ENCODE results near the gene SMIM10L2A.
"Not testable (repeated sequence)": the region's sequence is repeated elsewhere in the genome, so short reads cannot be mapped to it uniquely, and the experiment has no call there.

Gene SMIM10L2A

DNA sequence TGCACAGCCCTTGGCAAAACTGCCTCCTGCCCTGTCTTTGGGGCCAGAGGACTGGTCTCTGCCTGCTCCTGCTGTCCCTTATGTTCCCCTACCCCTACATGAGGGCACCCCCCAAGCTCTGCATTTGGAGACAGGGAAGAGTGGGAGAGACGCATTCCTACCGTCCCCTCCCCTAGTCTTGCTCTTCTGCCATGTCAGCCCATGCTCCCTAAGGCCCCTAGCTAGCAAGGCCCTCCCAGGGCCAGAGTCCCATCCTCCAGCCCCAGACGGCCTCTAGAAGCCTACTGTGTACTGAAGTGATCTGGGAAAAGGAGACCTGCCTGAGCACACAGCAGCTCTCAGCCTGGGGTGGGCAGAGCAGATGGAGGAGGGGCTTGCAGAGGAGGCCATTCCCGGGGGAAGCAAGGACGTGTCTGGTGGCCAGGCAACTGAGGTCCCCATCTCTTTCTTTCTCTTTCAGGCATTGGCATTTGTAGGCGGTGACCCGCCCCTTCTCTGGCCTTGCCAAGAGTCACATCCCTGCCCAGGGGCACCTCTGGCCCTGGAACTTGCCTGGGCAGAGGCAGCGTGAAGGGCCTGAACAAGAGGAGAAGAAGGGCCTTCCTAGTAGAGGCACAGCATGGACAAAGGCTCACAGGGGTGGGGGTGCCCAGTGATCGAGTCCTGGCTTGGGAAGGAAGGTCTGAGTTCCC lies 1.6 kb downstream of the SMIM10L2A start:
- DNase-seq: not testable (repeated sequence)

DNA sequence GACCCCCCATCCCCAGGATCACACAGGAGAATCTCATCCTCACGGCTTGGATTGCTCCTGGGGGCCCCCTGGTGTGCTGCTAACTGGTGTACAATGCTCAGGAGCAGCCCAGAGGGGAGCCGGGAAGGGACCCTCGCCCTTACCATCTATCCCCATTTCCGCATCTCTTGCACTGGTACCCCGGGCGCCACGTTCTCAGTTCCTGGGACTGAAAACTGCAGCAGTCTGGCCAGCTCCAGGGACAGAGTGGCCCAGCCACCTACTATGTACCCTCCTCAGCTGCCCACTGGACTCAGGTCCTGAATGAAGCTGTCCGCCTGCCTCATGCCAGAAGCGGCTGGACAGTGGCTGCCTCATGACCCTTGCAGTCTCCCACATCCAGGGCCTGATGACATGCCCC lies 2.7 kb downstream of the SMIM10L2A start:
- no peak for DNase-seq

DNA sequence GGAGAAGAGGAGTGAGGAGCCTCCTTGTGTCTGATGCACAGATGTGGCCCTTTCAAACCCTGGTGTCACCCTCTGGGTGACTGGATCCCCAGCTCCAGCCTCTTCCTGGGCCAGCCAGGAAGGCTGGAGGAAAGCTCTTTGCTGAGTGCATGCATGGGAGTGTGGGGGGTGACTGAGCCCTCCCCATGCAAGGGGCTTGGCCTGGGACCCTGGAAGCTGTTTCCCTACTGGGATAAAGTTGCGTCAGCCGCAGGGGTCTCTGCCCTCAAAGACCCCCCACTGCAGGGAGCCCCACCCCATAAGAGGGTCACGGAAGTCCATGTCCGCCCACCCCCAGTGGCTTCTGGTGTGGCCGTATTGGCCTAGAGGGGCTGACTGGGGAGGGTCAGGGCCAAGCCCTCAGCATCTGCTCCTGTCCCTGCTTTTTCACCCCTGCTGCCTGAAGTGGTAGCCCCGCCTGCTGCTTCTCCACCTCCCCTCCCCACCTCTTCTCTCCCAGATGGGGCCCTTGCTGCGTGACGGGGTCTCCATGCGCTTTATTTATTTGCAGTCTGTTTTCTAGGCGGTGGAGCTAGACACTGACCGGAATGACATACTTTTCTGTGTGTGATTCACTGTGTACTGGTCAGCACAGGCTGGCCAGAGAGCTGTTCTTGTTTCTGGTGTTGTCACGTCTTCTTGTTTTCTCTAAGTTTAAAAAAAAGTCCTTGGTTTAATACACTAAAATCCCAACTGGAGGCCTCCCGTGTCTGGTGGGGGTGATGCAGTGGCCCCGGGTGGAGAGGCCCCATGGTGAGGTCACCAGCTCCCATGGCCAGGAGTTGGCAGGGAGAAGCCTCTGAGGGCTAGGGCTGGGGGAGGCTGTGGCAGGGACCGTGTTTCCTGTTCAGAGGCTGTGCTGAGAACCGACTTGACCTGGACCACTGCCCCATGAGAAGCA lies 3.6 kb downstream of the SMIM10L2A start:
- no peak for DNase-seq

DNA sequence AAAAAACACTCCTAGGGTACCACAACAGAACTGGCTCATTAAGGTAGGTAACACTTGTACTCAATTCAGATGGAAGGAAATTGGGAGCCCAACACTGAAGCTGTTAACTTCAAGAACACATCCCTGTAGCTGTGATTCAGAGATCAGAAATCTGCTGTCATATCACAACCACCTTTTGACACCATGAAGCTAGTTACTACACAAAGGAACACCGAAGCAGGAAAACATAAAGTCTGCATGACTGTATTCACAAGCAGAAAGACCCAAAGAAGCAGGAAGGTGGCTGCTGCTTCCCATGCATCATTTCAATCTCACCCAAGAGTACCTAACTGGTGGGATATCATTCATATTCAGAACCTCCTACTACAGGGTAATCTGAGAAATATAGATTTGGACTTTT lies 7.7 kb downstream of the SMIM10L2A start:
- DNase-seq: no peak

DNA sequence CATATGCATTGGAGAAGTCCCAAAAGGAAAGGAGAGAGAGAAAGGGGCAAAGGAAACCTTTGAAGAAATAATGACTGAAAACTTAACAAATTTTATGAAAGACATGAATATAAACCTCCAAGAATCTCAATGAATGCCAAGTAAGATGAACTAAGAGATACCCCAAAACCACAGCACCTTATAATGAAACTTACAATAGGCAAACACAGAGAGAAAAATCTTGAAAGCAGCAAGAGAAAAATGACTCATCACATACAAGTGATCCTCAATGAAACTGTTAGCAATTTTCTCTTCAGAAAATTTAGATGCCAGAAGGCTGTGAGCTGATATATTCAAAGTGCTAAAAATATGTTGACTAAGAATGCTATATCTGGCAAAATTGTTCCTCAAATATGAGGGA lies 10.1 kb downstream of the SMIM10L2A start:
- no peak for DNase-seq

DNA sequence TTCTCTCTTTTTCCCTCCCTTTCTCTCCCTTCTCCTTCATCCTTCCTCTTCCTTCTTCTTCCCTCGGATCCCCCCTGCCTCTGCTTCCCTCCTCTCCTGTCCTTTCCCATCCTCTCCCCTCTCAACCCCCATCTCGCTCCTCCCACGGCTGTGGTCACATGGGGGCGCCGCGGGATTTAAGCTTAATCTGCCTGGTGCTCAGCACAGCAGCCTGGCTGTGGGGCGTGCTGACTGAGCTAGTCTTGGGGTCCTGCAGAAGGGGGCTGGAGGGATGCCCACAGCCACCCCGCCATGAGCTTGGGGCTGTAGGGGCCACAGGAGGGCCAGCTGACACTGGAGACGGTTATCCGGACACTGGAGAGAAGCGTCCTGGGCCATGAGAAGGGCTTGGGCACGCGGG lies 10.7 kb downstream of the SMIM10L2A start:
- no peak for DNase-seq

DNA sequence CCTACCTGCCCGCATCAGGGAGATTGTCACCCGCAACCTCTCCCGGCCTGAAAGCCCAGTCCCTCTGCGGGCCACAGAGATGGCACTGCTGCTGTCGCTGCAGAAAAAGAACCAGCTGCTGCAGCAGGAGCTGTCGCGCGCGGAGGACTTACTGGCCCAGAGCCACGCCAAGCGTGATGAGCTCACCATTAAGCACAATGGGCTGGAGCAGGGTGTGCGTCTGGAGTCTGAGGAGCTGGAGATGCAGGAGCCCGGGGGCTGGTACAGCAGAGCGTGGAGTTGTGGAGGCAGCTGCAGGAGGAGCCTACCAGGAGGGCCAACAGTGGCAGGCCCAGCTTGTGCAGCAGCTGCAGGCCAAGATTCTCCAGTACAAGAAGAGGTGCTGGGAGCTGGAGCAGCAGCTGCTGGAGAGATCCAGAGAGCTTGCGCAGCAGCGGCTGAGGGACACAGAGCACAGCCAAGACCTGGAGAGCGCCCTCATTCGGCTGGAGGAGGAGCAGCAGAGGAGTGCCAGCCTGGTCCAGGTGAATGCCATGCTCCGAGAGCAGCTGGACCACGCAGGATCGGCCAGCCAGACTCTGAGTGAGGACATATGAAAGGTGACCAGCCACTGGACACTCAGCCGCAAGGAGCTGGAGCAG lies 11.3 kb downstream of the SMIM10L2A start:
- no peak for DNase-seq

DNA sequence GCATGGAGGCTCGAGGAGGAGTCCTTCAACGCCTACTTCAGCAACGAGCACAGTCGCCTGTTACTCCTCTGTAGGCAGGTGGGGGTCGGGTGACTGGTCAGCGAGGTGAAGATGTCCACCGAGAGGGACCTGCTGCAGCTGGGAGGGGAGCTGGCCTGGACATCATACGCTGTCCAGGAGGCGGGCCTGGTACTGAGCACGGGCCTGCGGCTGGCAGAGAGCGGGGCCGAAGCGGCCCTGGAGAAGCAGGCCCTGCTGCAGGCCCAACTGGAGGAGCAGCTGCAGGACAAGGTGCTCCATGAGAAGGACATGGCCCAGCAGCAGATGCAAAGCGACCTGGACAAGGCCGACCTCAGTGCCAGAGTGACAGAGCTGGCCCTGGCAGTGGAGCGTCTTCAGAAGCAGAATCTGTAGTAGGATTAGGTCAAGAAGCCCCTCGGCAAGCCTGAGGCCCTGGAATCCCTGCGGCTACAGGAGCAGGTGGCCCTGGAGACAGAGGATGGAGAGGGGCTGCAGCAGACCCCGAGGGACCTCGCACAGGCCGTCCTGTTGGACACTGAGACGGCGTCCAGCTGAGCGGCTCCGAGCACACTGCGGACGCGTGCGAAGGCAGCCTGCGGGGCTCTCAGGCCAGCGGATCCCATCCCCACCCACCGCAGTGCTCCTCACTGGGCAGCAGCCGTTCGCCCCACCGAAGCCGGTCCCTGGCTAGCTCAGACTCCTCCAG lies 11.9 kb downstream of the SMIM10L2A start:
- no peak for DNase-seq

DNA sequence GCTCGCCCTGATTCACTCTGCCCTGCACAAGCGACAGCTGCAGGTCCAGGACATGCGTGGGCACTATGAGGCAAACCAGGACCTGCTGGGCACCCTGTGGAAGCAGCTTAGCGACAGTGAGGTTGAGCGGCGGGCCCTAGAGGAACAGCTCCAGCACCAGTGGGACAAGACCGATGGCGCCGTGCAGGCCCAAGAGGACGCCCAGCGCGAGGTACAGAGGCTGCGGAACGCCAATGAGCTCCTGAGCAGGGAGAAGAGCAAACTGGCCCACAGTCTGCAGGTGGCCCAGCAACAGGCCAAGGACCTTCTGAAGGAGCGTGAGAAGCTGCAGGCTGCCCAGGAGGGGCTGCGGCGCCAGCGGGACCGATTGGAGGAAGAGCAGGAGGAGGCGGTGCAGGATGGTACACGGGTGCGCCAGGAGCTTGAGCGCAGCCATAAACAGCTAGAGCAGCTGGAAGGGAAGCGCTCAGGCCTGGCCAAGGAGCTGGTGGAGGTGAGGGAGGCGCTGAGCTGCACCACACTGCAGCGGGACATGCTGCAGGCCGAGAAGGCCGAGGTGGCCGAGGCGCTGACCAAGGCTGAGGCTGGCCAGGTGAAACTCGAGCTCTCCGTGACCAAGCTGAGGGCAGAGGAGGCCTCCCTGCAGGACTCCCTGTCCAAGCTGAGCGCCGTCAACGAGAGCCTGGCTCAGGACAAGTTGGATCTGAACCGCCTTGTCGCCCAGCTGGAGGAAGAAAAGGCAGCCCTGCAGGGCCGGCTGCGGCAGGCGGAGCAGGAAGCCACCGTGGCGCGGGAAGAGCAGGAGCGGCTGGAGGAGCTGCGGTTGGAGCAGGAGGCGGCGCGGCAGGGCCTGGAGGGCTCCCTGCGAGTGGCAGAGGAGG lies 12.8 kb downstream of the SMIM10L2A start:
- no peak for DNase-seq

DNA sequence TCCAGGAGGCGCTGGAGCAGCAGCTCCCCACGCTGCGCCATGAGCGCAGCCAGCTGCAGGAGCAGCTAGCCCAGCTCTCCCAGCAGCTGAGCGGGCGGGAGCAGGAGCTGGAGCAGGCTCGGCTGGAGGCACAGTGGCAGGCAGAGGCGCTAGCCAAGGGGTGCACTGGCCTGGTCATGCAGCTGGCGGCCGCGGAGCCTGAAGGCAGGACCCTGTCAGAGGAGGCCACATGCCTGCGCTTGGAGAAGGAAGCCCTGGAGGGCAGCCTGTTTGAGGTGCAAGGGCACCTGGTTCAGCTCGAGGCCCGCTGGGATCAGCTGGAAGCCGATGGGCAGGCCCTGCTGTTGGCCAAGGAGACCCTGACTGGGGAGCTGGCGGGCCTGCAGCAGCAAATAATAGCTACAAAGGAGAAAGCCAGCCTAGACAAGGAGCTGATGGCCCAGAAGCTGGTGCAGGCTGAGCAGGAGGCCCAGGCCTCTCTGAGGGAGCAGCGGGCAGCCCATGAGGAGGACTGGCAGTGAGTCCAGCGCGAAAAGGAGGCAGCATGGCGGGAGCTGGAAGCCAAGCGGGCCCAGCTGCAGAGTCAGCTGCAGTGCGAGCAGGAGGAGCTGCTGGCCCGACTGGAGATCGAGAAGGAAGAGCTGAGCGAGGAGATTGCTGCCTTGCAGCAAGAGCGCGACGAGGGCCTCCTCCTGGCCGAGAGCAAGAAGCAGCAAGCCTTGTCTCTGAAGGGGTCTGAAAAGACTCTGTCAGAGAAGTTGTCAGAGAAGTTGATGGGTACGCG lies 13.6 kb downstream of the SMIM10L2A start:
- DNase-seq: no peak

DNA sequence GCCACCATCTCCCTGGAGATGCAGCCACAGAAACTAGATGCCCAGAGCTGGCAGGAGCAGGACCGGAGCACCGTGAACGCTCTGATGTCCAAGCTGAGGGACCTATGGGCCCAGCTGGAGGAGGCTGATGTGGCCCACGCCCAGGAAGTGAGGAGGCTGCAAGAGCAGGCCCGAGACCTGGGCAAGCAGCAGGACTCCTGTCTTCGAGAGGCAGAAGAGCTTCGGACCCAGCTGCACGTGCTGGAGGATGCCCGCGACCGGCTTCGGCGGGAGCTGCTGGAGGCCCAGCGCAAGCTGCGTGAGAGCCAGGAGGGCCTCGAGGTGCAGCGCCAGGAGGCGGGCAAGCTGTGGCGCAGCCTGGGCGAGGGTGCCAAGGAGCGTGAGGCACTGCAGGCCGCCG lies 14.2 kb downstream of the SMIM10L2A start:
- DNase-seq: no peak

DNA sequence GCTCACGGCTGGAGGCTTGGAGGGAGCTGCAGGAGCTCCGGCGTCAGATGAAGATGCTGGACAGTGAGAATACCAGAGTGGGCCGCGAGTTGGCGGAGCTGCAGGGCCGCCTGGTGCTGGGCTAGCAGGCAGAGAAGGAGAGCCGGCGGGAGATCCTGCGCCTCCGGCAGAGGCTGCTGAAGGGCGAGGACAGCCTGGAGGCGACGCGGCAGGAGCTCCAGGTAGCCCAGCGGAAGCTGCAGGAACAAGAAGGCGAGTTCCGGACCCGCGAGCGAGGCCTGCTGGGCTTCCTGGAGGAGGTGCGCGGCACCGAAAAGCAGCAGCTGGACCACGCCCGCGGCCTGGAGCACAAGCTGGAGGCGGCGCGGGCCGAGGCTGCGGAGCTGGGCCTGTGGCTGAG lies 14.7 kb downstream of the SMIM10L2A start:
- DNase-seq: no peak

DNA sequence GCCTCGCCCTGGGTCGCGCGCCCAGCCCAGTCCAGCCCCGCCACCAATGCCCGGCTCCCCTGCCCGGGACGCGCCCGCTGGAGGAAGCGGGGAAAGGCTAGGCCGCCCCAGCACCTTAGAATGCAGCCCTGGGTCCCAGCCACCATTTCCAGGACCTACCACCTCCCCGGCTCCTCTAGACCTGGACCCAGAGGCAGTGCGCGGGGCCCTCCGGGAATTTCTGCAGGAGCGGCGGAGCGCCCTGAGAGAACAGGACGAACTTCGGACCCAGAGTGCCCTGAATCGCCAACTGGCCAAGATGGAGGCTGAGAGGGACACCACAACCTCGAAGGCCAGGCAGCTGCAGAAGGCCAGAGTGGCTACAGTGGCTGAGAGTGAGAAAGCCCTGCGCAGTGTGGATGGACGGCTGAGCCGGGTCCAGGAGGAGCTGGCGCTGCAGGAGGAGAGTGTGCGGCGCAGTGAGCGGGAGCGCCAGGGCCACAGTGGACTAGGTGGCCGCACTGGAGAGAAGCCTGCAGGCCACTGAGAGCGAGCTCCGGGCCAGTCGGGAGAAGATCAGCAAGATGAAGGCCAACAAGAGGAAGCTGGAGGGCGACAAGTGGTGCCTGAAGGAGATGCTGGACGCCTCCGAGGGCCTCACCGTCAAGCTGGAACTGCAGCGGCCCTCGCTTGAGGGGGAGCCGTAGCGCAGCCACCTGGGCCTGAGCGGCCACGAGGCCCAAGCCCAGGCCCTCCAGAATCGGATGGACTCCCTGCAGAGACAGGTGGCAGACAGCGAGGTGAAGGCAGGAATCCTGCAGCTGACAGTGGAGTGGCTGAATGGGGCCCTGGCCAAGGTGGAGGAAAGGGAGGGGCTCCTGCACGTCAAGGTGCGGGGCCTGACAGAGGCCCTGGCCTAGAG lies 15.5 kb downstream of the SMIM10L2A start:
- DNase-seq: no peak

DNA sequence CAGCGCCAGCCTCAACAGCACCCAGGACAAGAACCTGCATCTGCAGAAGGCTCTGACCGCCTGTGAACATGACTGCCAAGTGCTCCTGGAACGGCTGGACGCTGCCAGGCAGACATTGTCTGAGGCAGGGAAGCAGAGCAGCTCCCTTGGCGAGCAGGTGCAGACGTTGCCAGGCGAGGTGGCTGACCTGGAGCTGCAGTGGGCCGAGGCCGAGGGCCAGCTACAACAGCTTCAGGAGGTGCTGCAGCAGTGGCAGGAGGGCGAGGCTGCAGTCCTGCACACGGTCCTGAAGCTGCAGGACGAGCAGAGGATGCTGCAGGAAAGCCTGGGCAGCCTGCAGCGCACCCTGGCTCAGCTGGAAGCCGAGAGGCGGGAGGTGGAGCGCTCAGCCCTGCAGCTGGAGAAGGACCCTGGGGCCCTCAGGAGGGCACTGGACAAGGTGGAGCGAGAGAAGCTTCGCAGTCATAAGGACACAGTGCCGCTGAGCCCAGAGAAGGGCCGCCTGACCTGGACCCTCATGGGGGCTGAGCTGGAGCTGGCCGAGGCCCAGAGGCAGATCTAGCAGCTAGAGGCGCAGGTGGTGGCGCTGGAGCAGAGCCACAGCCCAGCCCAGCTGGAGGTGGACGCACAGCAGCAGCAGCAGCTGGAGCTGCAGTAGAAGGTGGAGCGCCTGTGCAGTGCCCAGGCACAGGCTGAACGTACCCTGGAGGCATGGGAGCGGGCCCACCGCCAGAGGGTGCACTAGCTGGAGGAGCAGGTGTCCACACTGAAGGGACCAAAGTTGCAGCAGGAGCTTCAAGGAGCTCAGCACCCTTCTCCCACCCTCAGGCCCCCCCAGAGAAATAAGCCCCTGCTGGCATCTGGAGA lies 16.4 kb downstream of the SMIM10L2A start:
- DNase-seq: no peak

DNA sequence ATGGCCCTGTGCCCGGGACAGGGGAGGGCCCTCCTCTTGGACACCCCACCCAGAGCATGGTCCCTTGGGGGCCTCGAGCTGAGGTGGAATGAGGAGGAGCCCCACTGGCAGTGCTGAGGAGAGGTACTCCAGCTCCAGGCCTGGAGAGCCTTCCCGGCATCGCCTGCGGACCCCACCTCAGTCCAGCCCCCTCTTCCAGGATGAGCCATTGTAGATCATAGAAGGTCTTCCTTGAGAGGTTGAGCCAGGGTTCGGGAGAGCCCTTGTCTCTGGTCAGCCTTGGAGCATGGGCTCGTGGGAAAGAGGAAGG lies 16.9 kb downstream of the SMIM10L2A start:
- no peak for DNase-seq

DNA sequence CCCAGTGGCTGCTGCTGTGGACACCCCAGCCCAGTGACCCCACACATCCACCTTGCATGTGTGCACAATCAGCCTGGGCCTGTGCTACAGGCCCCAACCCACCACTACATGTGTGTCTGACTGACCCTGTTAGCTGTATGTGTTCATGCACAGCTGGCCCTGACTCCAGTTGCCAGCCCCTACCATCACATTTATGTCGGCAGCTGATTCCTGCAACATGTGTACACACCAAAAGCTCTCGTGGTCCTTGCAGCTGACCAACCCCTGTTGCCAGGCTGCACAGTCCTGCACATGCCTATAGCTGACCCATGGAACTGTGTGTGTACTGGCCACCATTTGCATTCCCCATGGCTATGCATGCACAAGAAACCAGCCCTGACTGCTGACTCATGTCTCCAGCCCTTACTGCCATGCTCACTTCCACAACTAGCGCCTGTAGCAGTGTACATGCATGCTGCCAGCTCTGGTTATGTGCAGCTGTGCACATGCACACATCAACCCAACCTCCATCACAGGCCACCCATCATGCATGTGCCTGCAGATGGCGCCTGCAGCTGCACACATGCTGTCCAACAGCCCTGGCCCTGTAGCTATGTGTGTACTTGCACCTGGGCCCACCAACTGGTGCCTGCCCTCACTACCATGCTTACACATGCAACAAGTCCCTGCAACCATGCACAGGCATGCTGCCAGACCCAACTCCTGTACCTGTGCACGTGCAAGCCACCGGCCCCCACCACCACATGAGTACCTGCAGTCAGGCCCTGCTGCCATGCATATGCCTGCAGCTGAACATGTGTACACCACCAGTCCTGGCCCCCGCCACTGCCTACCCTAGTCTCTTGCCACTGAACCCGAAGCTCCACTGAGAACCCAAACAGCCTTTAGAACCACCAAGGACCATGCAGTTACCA lies 28.1 kb downstream of the SMIM10L2A start:
- no peak for DNase-seq

DNA sequence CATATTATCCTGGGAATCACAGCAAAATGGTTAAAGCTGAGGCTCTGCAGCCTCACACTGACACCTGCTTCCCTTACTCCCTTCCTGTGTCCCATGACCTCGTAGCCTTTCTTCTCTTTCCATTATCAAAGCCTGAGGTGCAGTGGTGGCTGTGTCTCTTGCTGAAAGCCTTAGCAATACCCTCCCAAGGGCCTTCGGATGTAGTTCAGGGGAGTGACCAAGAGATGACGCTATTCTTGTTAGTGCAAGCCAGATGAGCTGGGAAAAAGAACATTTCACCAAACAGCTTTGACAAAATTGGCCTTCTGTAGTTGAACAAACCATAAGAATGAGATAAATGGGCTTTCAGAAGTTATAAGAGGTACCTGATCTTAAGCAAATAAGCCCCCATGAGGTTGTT lies 31.6 kb downstream of the SMIM10L2A start:
- DNase-seq: no peak

DNA sequence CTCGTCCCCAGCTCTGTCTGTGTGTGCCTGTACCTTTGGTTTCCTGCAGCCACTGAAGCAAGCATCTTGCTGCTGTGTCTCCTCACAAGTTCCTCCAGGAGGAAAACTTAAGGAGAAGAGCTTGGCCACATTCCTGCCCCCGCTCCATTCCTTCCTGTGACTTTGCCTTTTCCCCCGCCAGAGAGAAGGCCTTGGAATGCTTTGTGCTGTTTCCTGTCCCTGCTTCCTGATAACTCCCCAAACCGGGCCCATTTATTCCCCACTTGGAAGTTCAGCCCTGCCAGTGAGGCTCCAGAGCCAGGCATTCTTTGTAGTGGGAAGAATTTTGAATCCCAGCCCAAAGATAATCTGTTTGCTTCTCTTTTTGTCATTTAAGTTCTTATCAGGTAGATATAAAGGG lies 33.1 kb downstream of the SMIM10L2A start:
- DNase-seq: no peak

Data from T1000 (cell line).